Natural killer cell (primary cell): ENCODE data around the gene L3MBTL4. TPM values are rescaled to one million over a fixed set of nuclear protein-coding genes. Genes with fewer than 3 reads are reported as not detected.

Experiments used
- ATAC-seq, 3 donors: fragments of 150-1000 bp in 2 of 3; fragments of 200-7000 bp in 1 of 3; cut with Tn5 transposase; 1 replicate in 1 of 3; 2 replicates in 2 of 3; pipeline ENCODE4 v1.10.0; 2021; ENCODE audit warnings: mild to moderate bottlenecking in 2 of 3, moderate library complexity in 2 of 3
- DNase-seq, 2 donors: peaks; one replicate each; pipeline versions ENCODE4 v3.0.0 to v3.0.0-alpha.2; 2013 to 2021; ENCODE audit warnings: mixed read lengths in 1 of 2
- H3K27ac ChIP-seq: one replicate; pipeline ENCODE4 v1.5.1; 2013; ENCODE audit warnings: mild to moderate bottlenecking, low read length
- H3K27me3 ChIP-seq: one replicate; pipeline ENCODE4 v1.6.1; 2013; ENCODE audit warnings: low read length; ENCODE audit not compliant: control insufficient read depth, insufficient read depth
- H3K36me3 ChIP-seq: one replicate; pipeline ENCODE4 v1.6.1; 2013; ENCODE audit warnings: low read length; ENCODE audit not compliant: control insufficient read depth, insufficient read depth
- H3K4me1 ChIP-seq: one replicate; pipeline ENCODE4 v1.6.1; 2013; ENCODE audit warnings: low read length; ENCODE audit not compliant: control insufficient read depth, insufficient read depth
- H3K4me3 ChIP-seq: one replicate; pipeline ENCODE4 v1.5.1; 2013; ENCODE audit warnings: low read length
- H3K9me3 ChIP-seq: one replicate; pipeline ENCODE4 v1.6.1; 2013; ENCODE audit warnings: low read length; ENCODE audit not compliant: control insufficient read depth, insufficient read depth
- H3K27ac Mint-ChIP-seq, 2 donors: one replicate each; pipeline ENCODE4 v1.8.0; 2022; ENCODE audit warnings: mild to moderate bottlenecking in 2 of 2, mixed read lengths in 2 of 2, moderate library complexity in 1 of 2
- H3K27me3 Mint-ChIP-seq, 2 donors: one replicate each; pipeline ENCODE4 v1.8.0; 2022; ENCODE audit warnings: low read depth in 2 of 2, mixed read lengths in 2 of 2
- H3K36me3 Mint-ChIP-seq: one replicate; pipeline ENCODE4 v1.8.0; 2022; ENCODE audit warnings: mixed read lengths
- H3K4me1 Mint-ChIP-seq, 2 donors: one replicate each; pipeline ENCODE4 v1.8.0; 2022; ENCODE audit warnings: mixed read lengths in 2 of 2
- H3K4me3 Mint-ChIP-seq: one replicate; pipeline ENCODE4 v1.8.0; 2022; ENCODE audit warnings: mild to moderate bottlenecking, moderate library complexity, mixed read lengths
- H3K9me3 Mint-ChIP-seq, 2 donors: one replicate each; pipeline ENCODE4 v1.8.0; 2022; ENCODE audit warnings: mixed read lengths in 2 of 2
- CTCF ChIP-seq: fragments of 200-600 bp; IDR thresholded peaks from one replicate; pipeline ENCODE4 v1.8.0; 2022; ENCODE audit warnings: antibody characterized with exemption
- WGBS: methylation state at CpG from one replicate; pipeline ENCODE4 v1.1.7; 2013; ENCODE audit warnings: missing lambda C conversion rate; ENCODE audit not compliant: insufficient coverage; 5-methylcytosine and 5-hydroxymethylcytosine counted together
- intact Hi-C: fragments of 100-400 bp; cut with micrococcal nuclease; formaldehyde crosslinking; loops from one replicate; pipeline ENCODE4 v1.14.2; 2022
- total RNA-seq, 4 donors: library from RNA; stranded (reverse); fragments of 120-200 nt in 1 of 4; gene quantifications; one replicate each; pipeline versions ENCODE4 v1.2.3 to v1.2.4, GENCODE V29; 2013 to 2022

L3MBTL4 gene
- total RNA-seq, 3 donors from 2014 or later (not counting 1 experiment from before 2014, with no cell fraction given), result 27.9 to 34.2 (median 30.0) TPM

- Mint-ChIP-seq H3K27ac (no peak overlapping the region), H3K4me3 (no peak overlapping the region), H3K36me3 (no peaks in the 10 kb centered on the region), H3K4me1 (peaks cover 0 to 9% of the 10 kb centered on the region in 2 donors), H3K27me3 (no peaks in the 10 kb centered on the region), H3K9me3 (no peaks in the 10 kb centered on the region)
- Histone ChIP-seq H3K4me3 (no peak overlapping the region), H3K4me1 (no peaks in the 10 kb centered on the region), H3K9me3 (no peaks in the 10 kb centered on the region), H3K27ac (no peak overlapping the region), H3K36me3 (no peaks in the 10 kb centered on the region), H3K27me3 (no peaks in the 10 kb centered on the region)
- intact Hi-C loops, result no loop called here
- WGBS, result 75% methylated on average over 9 of the region's 9 CpGs
- DNase-seq, result no peak
- ATAC-seq, result no peak
- no peak for TF ChIP-seq CTCF
Measured at GRCh38 chr18:5979971-5980457, 434.7 kb downstream of the L3MBTL4 start.

- Mint-ChIP-seq H3K27me3 (no peaks in the 10 kb centered on the region), H3K36me3 (no peaks in the 10 kb centered on the region), H3K27ac (no peak overlapping the region), H3K4me1 (peaks cover 0 to 11% of the 10 kb centered on the region in 2 donors), H3K9me3 (no peaks in the 10 kb centered on the region), H3K4me3 (no peak overlapping the region)
- no peak for TF ChIP-seq CTCF
- no peaks in the 10 kb centered on the region for H3K9me3 ChIP-seq
- no peak for DNase-seq
- H3K27ac ChIP-seq, result no peak overlapping the region
- intact Hi-C loops, result no loop called here
- no peak for ATAC-seq
- H3K4me3 ChIP-seq, result no peak overlapping the region
- 85% methylated on average over 3 of the region's 3 CpGs for WGBS
- no peaks in the 10 kb centered on the region for H3K36me3 ChIP-seq
- H3K27me3 ChIP-seq, result no peaks in the 10 kb centered on the region
- no peaks in the 10 kb centered on the region for H3K4me1 ChIP-seq
Measured at GRCh38 chr18:5979176-5979888, 435.4 kb downstream of the L3MBTL4 start.

- Histone ChIP-seq H3K36me3 (no peaks in the 10 kb centered on the region), H3K4me3 (no peak overlapping the region), H3K4me1 (no peaks in the 10 kb centered on the region), H3K9me3 (no peaks in the 10 kb centered on the region), H3K27me3 (no peaks in the 10 kb centered on the region), H3K27ac (no peak overlapping the region)
- Mint-ChIP-seq H3K27me3 (no peaks in the 10 kb centered on the region), H3K36me3 (no peaks in the 10 kb centered on the region), H3K9me3 (no peaks in the 10 kb centered on the region), H3K27ac (no peak overlapping the region), H3K4me1 (peaks cover 0 to 11% of the 10 kb centered on the region in 2 donors), H3K4me3 (no peak overlapping the region)
- TF ChIP-seq CTCF, result no peak
- intact Hi-C loops, result no loop called here
- 95% methylated on average over 4 of the region's 4 CpGs for WGBS
- ATAC-seq, result no peak
- DNase-seq, result no peak
Measured at GRCh38 chr18:5977022-5977421, 437.7 kb downstream of the L3MBTL4 start.
